GM19023 (cell line): Measurements from ENCODE around the gene CD81.

Source experiments
- ATAC-seq: cut with Tn5 transposase; IDR thresholded peaks from one replicate; pipeline ENCODE4 v1.9.1; 2021; ENCODE audit warnings: mild to moderate bottlenecking, moderate library complexity; ENCODE audit not compliant: unreplicated experiment

CD81 gene

DNA sequence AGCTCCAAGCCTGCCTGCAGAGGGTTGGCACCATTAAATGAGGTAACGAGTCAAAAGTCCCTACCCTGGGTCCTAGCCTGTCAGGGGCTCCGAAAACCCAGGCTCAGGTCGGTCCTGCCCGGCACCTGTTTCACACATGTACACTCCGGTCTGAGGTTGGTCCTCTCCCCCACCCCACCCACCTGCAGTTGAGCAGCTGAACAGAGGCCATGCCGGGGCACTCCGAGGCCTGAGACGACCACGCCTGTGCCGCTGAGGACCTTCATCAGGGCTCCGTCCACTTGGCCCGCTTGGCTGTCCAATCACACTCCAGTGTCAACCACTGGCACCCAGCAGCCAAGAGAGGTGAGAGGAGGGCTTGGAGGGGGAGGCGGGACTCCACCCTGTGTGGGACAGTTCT, 25.0 kb downstream of the CD81 start:
- no peak for ATAC-seq

GRCh38 chr11:2402890-2403645, 26.0 kb downstream of the CD81 start:
- no peak for ATAC-seq

DNA sequence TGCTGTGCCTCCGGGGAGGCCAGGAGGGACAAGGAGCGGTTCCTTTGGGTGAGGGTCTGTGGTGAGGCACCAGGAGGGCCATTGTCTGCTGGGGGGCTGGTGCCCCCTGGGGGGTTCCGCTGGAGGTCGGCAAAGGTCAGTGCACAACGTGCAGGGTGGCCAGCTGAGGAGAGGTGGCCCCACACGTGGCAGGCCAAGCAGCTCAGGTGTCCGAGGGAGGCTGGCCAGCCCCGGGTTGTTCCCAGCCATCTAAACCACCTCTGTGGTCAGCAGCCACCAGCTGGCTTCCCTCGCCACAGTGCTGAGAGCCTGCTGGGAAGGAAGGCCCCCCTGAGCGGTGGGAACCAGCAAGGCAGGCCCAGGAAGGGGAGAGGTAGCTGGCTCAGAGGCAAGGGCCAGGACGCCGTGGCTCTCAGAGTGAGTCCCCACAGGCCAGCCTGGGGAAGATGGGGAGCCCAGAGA, 27.7 kb downstream of the CD81 start:
- ATAC-seq, result no peak

GRCh38 chr11:2406451-2406850, 29.3 kb downstream of the CD81 start:
- ATAC-seq, result no peak

- ATAC-seq, result no peak
Measured at GRCh38 chr11:2406878-2407410, 29.8 kb downstream of the CD81 start.

- no peak for ATAC-seq
Measured at GRCh38 chr11:2408671-2409070, 31.6 kb downstream of the CD81 start.

GRCh38 chr11:2409126-2409525, 32.0 kb downstream of the CD81 start:
- no peak for ATAC-seq

DNA sequence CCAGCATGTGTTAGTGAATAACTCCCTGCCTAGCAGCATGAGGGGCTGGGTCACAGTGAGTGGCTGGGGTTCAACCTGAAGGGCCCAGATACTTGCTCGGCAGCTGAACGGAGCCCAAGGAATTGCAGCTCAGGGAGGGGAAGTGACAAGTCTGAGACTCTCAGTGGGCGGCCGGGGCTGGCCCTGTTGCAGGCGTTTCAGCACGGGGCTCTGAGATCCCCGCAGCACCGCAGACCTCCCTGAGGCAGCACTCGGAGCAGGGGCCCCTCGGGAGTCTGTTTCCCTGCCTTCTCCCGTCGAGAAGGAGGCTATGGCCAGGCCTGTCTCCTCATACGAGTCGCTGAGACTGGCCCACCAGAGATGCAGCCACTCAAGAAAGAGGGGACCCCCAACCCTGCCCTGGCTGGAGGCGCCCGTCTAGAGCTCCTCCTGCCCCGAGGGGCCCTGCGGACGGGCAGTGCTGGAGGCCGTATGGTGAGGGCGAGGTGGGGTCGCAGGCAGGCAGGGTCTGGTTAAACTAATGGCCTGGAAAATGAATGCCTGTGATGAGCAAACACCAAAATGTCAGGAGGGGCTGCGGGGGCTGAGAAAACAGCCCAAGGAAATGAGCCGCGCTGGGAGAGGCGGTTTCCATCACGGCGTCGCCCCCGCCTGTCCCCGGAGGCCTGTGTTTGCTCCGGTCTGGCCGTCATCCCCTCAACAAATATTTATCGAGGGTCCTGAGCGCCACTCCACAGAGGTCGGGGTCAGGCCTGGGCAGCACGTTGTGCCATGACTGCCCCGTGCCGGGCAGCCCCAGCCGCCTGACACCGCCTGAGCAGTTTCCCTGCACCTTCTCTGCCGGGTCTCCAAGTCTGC, 32.7 kb downstream of the CD81 start:
- ATAC-seq, result no peak

- no peak for ATAC-seq
Measured at GRCh38 chr11:2410616-2411015, 33.5 kb downstream of the CD81 start.

GRCh38 chr11:2411446-2412305, 34.6 kb downstream of the CD81 start:
- ATAC-seq, result no peak

GRCh38 chr11:2412323-2412722, 35.2 kb downstream of the CD81 start:
- no peak for ATAC-seq

DNA sequence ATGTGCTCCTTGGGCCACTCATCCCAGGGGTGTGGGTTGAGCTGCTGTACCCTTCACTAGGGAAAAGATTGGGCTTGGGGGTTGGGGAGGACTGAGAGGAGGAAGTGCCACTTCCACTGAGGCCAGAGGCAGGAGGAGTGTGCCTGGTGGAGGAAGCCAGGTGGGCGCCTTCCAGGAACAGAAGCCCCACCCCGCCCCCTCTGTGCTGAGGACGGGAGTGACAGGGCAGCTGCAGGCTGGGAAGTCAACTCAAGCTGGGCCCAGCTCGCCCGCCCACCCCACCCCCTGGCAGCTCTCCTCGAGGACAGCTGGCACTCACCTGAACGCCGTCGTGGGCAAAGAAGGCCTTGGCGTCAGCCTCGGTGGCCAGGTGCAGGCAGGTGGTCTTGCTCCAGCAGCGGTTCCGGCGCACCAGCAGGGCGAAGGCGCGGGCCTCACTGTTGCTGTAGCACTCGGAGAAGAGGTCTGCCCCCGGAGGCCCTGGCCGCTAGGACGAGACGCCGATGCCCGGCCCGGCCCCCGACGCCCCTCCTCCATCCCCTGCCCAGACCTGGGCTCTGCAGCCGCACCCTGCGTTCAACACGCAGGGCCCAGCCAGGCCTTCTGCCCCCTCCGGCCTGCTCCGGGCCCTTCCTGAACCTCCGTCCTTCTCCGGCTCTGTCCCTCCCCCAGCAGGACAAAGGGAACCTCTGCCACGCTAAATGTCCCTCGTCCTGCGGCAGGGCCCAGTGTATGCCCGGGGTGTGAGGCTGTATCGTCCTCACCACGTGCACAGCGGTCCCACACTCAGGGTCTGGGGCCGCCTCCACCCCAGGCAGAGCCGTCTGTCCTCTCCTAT, 36.9 kb downstream of the CD81 start:
- no peak for ATAC-seq

DNA sequence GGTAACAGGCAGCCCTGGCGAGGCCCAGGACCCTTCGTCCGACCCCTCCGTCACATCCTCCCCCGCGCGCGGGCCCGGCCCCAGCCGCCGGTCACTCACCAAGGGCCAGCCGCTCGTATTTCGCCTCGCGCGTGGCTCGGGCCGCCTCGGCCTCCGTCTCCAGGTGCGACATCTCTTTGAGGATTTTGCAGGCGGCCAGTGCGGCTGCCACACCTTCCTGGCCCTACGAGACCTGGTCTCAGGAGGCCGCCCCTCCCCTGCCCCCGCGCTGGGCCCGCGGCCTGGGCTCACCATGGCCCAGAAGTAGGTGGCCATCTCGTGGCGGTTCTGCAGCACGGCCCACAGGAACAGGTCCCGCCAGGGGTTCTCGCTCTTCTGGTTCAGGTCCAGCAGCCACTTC, 37.5 kb downstream of the CD81 start:
- no peak for ATAC-seq

- no peak for ATAC-seq
Measured at GRCh38 chr11:2415171-2415570, 38.1 kb downstream of the CD81 start.

- ATAC-seq, result no peak
Measured at GRCh38 chr11:2415601-2416380, 38.7 kb downstream of the CD81 start.

DNA sequence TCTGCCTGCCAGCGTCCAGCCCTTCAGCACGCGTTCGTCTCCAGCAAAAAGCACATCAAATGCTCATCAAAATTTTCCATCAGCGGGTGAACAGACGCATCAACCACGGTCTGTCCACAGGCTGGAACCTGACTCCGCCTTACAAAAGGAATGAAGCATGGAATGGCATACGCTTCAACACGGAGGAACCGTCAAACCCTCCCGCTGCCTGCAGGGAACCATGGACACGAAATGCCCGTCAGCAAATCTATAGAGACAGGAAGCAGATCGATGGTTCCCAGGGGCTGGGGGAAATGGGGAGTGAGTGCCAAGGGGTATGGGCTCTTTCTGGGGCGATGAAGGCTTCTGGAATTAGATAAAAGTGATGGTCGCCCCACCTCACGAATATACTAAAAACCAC, 39.7 kb downstream of the CD81 start:
- ATAC-seq, result no peak

DNA sequence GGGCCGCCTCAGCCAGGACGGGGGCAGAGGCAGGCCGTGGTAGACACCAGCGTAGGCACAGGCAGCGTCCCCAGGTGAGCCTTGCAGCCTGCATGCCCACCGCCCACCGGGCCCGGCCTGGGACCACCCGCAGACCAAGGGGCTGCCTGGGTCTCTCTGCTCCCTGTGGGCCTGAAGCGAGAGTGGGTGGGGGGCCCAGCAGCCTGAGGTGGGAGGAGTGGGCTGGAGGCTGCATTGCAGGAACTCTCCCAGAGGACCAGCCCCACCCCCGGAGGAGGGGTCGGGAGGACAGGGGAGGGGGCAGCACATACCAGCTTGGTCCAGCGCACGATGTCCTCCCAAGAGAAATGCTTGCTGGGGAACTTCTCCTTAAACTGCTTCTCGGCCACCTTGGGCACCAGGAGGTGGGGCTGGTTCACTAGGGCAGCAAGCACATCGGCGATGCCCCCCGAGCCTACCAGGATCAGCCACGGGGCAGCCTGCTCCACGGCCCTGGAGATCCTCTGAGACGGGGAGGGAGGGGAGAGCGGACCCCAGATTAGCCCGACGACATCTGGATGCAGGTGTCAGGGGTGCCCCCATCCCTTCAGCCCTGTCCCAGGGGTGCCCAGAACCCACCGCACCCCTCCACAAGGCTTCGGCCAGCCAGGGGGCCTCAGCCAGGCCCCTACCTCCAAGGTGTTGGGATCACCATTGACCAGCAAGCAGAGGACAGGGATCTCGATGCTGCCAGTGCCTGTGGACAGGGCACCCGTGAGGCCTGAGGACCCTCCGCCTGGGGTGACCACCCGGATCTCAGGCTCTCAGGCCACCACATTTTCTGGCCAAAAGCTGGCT, 41.0 kb downstream of the CD81 start:
- ATAC-seq, result no peak

- ATAC-seq, result no peak
Measured at GRCh38 chr11:2418693-2419360, 41.7 kb downstream of the CD81 start.
